GM12891 (cell line): ENCODE measurements around the gene XPO4.

Experiments
- DNase-seq: peaks from one replicate; pipeline ENCODE4 v3.0.0; 2011; ENCODE audit warnings: low spot score; ENCODE audit not compliant: insufficient read length
- FAIRE-seq: peaks from 2 replicates; lab custom pipeline; 2011; peaks lifted over from hg19 to GRCh38; lab: Jason Lieb, UNC
- PAX5 ChIP-seq: IDR thresholded peaks from 2 replicates; pipeline ENCODE4 v1.6.1; 2011; ENCODE audit warnings: low read length, moderate library complexity, mild to moderate bottlenecking; ENCODE audit not compliant: insufficient read depth, severe bottlenecking
- POLR2A ChIP-seq: IDR thresholded peaks from 2 replicates; pipeline ENCODE4 v1.6.1; 2011; ENCODE audit warnings: low read depth, low read length, control low read depth
- POLR2AphosphoS5 ChIP-seq: IDR thresholded peaks from 2 replicates; pipeline ENCODE4 v1.6.1; 2011; ENCODE audit warnings: low read depth, low read length, control low read depth
- POU2F2 ChIP-seq: IDR thresholded peaks from 2 replicates; pipeline ENCODE4 v1.6.1; 2011; ENCODE audit warnings: low read depth, mild to moderate bottlenecking, control low read depth, low read length, moderate library complexity
- SPI1 ChIP-seq: IDR thresholded peaks from 2 replicates; pipeline ENCODE4 v1.6.1; 2011; ENCODE audit warnings: low read depth, low read length, control low read depth
- TAF1 ChIP-seq: IDR thresholded peaks from 2 replicates; pipeline ENCODE4 v1.6.1; 2011; ENCODE audit warnings: low read depth, low read length, control low read depth

The XPO4 gene

GRCh38 chr13:20798027-20798426 is 104.5 kb downstream of the XPO4 start:
- FAIRE-seq (no peak), DNase-seq (no peak)
- peak; percentile 24; the same call in 1 of the 2 replicates for TF ChIP-seq SPI1
- TF ChIP-seq POLR2AphosphoS5: no peak

GRCh38 chr13:20796791-20797508 is 105.6 kb downstream of the XPO4 start:
- no peak for DNase-seq
- FAIRE-seq: no peak
- no peak for TF ChIP-seq POU2F2
- TF ChIP-seq POLR2A: no peak

- no peak for FAIRE-seq
- TF ChIP-seq PAX5: no peak
- TF ChIP-seq POLR2A: no peak
- TF ChIP-seq POLR2AphosphoS5: no peak
- no peak for TF ChIP-seq TAF1
- TF ChIP-seq SPI1: no peak
- TF ChIP-seq POU2F2: no peak
- no peak for DNase-seq
Measured at GRCh38 chr13:20789665-20790064, 112.9 kb downstream of the XPO4 start.

- TF ChIP-seq PAX5 (no peak), POLR2AphosphoS5 (no peak), TAF1 (no peak), POLR2A (no peak), POU2F2 (no peak), SPI1 (no peak)
- no peak for FAIRE-seq
- no peak for DNase-seq
Measured at GRCh38 chr13:20788312-20788711, 114.2 kb downstream of the XPO4 start.

- DNase-seq (no peak), FAIRE-seq (no peak)
- TF ChIP-seq TAF1 (no peak), POU2F2 (no peak), POLR2A (no peak), PAX5 (no peak), POLR2AphosphoS5 (no peak), SPI1 (no peak)
Measured at GRCh38 chr13:20787180-20787579, 115.4 kb downstream of the XPO4 start.

- TF ChIP-seq POU2F2 (no peak), TAF1 (no peak), SPI1 (no peak)
- FAIRE-seq (no peak), DNase-seq (no peak)
Measured at GRCh38 chr13:20782116-20782708, 120.3 kb downstream of the XPO4 start.

- FAIRE-seq (no peak), DNase-seq (no peak)
- TF ChIP-seq PAX5 (no peak), POLR2A (no peak), POLR2AphosphoS5 (no peak), TAF1 (no peak), SPI1 (no peak), POU2F2 (no peak)
Measured at GRCh38 chr13:20780317-20780716, 122.2 kb downstream of the XPO4 start.

- FAIRE-seq (no peak), DNase-seq (no peak)
- TF ChIP-seq TAF1 (no peak), POLR2A (no peak), POLR2AphosphoS5 (no peak), PAX5 (no peak), SPI1 (no peak), POU2F2 (no peak)
Measured at GRCh38 chr13:20779405-20779804, 123.1 kb downstream of the XPO4 start.

GRCh38 chr13:20778311-20778710 is 124.2 kb downstream of the XPO4 start:
- FAIRE-seq (no peak), DNase-seq (no peak)
- no peak for TF ChIP-seq POU2F2
- no peak for TF ChIP-seq SPI1
- TF ChIP-seq PAX5: no peak
- no peak for TF ChIP-seq TAF1
- TF ChIP-seq POLR2A: no peak
- no peak for TF ChIP-seq POLR2AphosphoS5

- no peak for FAIRE-seq
- DNase-seq: no peak
- no peak for TF ChIP-seq SPI1
- no peak for TF ChIP-seq POLR2AphosphoS5
- no peak for TF ChIP-seq POU2F2
- no peak for TF ChIP-seq TAF1
- no peak for TF ChIP-seq PAX5
- no peak for TF ChIP-seq POLR2A
Measured at GRCh38 chr13:20776751-20777150, 125.8 kb downstream of the XPO4 start.

- FAIRE-seq (no peak), DNase-seq (no peak)
- TF ChIP-seq POLR2A (no peak), SPI1 (no peak), TAF1 (no peak), POLR2AphosphoS5 (no peak), POU2F2 (no peak), PAX5 (no peak)
Measured at GRCh38 chr13:20775961-20776360, 126.6 kb downstream of the XPO4 start.
